CD8-positive, alpha-beta memory T cell (primary cell): ENCODE measurements around the gene HBS1L. TPM values are rescaled to one million over a fixed set of nuclear protein-coding genes. Genes with fewer than 3 reads are reported as not detected.

Source experiments
- CTCF ChIA-PET: fragments of 350-600 bp; sonication (Branson Sonifier 250); formaldehyde crosslinking; loops from one replicate; lab custom pipeline; 2021; ENCODE audit warnings: antibody characterized with exemption; lab: Charles Lee
- POLR2A ChIA-PET: fragments of 350-600 bp; sonication (Branson Sonifier 250); formaldehyde crosslinking; loops from one replicate; lab custom pipeline; 2021; ENCODE audit warnings: antibody characterized with exemption; lab: Charles Lee
- DNase-seq, 5 donors: peaks; one replicate each; pipeline versions ENCODE4 v3.0.0 to v3.0.0-alpha.2; 2020 to 2022; ENCODE audit warnings: mixed read lengths in 1 of 5
- H3K27ac ChIP-seq: one replicate; pipeline ENCODE4 v1.7.0; 2013; ENCODE audit warnings: low read depth, mild to moderate bottlenecking, low read length, moderate library complexity
- H3K27me3 ChIP-seq: 2 replicates; pipeline ENCODE4 v1.7.0; 2013; ENCODE audit warnings: low read length, mild to moderate bottlenecking; ENCODE audit not compliant: insufficient read depth, poor library complexity, severe bottlenecking
- H3K36me3 ChIP-seq: 2 replicates; pipeline ENCODE4 v1.7.0; 2013; ENCODE audit warnings: mild to moderate bottlenecking, low read length, moderate library complexity; ENCODE audit not compliant: insufficient read depth
- H3K4me1 ChIP-seq: 2 replicates; pipeline ENCODE4 v1.7.0; 2013; ENCODE audit warnings: mild to moderate bottlenecking, low read length, moderate library complexity; ENCODE audit not compliant: insufficient read depth
- H3K4me3 ChIP-seq: 2 replicates; pipeline ENCODE4 v1.7.0; 2013; ENCODE audit warnings: mild to moderate bottlenecking, low read length
- H3K9me3 ChIP-seq: 2 replicates; pipeline ENCODE4 v1.7.0; 2013; ENCODE audit warnings: mild to moderate bottlenecking, low read length
- H3K27ac Mint-ChIP-seq, 8 donors: one replicate each; pipeline ENCODE4 v1.8.0; 2020 to 2021; ENCODE audit warnings: mixed read lengths in 8 of 8, mild to moderate bottlenecking in 6 of 8, inconsistent platforms in 3 of 8, moderate library complexity in 3 of 8
- H3K27me3 Mint-ChIP-seq, 2 donors: one replicate each; pipeline ENCODE4 v1.8.0; 2020 to 2021; ENCODE audit warnings: mixed read lengths in 2 of 2, mild to moderate bottlenecking in 1 of 2, moderate library complexity in 1 of 2
- H3K36me3 Mint-ChIP-seq, 3 donors: one replicate each; pipeline ENCODE4 v1.8.0; 2020 to 2021; ENCODE audit warnings: mixed read lengths in 3 of 3, inconsistent platforms in 1 of 3, mild to moderate bottlenecking in 1 of 3
- H3K4me1 Mint-ChIP-seq, 3 donors: one replicate each; pipeline ENCODE4 v1.8.0; 2020 to 2021; ENCODE audit warnings: mixed read lengths in 3 of 3, inconsistent platforms in 1 of 3, mild to moderate bottlenecking in 1 of 3
- H3K4me3 Mint-ChIP-seq, 7 donors: one replicate each; pipeline ENCODE4 v1.8.0; 2020 to 2021; ENCODE audit warnings: mixed read lengths in 7 of 7, mild to moderate bottlenecking in 6 of 7, moderate library complexity in 4 of 7, inconsistent platforms in 2 of 7
- H3K9me3 Mint-ChIP-seq, 5 donors: one replicate each; pipeline ENCODE4 v1.8.0; 2020 to 2022; ENCODE audit warnings: mixed read lengths in 5 of 5, mild to moderate bottlenecking in 3 of 5, moderate library complexity in 2 of 5, inconsistent platforms in 1 of 5
- polyA plus RNA-seq: library from polyadenylated mRNA; unstranded; fragments of 300-500 nt; fragmentation: Illumina TruSeq; gene quantifications from one replicate; pipeline ENCODE4 v1.2.3, GENCODE V29; 2021
- total RNA-seq, 2 experiments: library from RNA; stranded (reverse); gene quantifications; one replicate each; pipeline ENCODE4 v1.2.3, GENCODE V29; 2021

The HBS1L gene
- total and polyA plus RNA-seq, 3 experiments from 2014 or later = 45.6 to 147 (median 145) TPM

- H3K36me3 ChIP-seq = no peaks in the 10 kb centered on the region
- peaks cover 0 to 2% of the 10 kb centered on the region in 2 donors for H3K27me3 Mint-ChIP-seq
Measured at GRCh38 chr6:134943522-134944111, 111.0 kb downstream of the HBS1L start.

GRCh38 chr6:134938896-134939295, 115.7 kb downstream of the HBS1L start:
- Mint-ChIP-seq H3K9me3 (no peaks in the 10 kb centered on the region), H3K27ac (no peak overlapping the region), H3K27me3 (no peaks in the 10 kb centered on the region), H3K4me1 (peaks cover 0 to 3% (median 2%) of the 10 kb centered on the region in 3 donors), H3K36me3 (peaks cover 0 to 6% (median 0%) of the 10 kb centered on the region in 3 donors), H3K4me3 (no peak overlapping the region)
- no peaks in the 10 kb centered on the region for H3K9me3 ChIP-seq
- no peaks in the 10 kb centered on the region for H3K36me3 ChIP-seq
- no peak overlapping the region for H3K4me3 ChIP-seq
- POLR2A ChIA-PET = no interaction called here
- no peaks in the 10 kb centered on the region for H3K27me3 ChIP-seq
- CTCF ChIA-PET = interaction anchor here (1.1 to 4.2 kb wide), 4 partner anchors 10 to 816 kb away, joined by 3 to 29 read pairs (median 7); partner anchors contain the start of gene ALDH8A1
- peaks cover 5% of the 10 kb centered on the region for H3K4me1 ChIP-seq
- peak in 2 of 5 donors; percentile 6 to 18 for DNase-seq
- no peak overlapping the region for H3K27ac ChIP-seq

More at GRCh38 chr6:134943522-134944111, 111.0 kb downstream of the HBS1L start:
- peaks cover 0 to 3% (median 2%) of the 10 kb centered on the region in 3 donors for H3K4me1 Mint-ChIP-seq
- Histone ChIP-seq H3K4me3 (no peak overlapping the region), H3K27me3 (no peaks in the 10 kb centered on the region), H3K27ac (no peak overlapping the region), H3K9me3 (no peaks in the 10 kb centered on the region), H3K4me1 (peaks cover 5% of the 10 kb centered on the region)
- no peak overlapping the region for H3K27ac Mint-ChIP-seq
- CTCF ChIA-PET = no interaction called here
- no peak overlapping the region for H3K4me3 Mint-ChIP-seq
- H3K9me3 Mint-ChIP-seq = no peaks in the 10 kb centered on the region
- POLR2A ChIA-PET = no interaction called here
- DNase-seq = no peak
- H3K36me3 Mint-ChIP-seq = peaks cover 0 to 2% (median 0%) of the 10 kb centered on the region in 3 donors

GRCh38 chr6:134937426-134937825, 117.2 kb downstream of the HBS1L start:
- CTCF ChIA-PET = interaction anchor here (0.8 kb wide), 1 partner anchor 764 kb away, joined by 3 read pairs; no protein-coding TSS in a partner anchor
- Histone ChIP-seq H3K4me1 (peaks cover 5% of the 10 kb centered on the region), H3K27ac (no peak overlapping the region), H3K9me3 (no peaks in the 10 kb centered on the region), H3K27me3 (no peaks in the 10 kb centered on the region), H3K4me3 (no peak overlapping the region), H3K36me3 (no peaks in the 10 kb centered on the region)
- H3K36me3 Mint-ChIP-seq = peaks cover 0 to 7% (median 0%) of the 10 kb centered on the region in 3 donors
- no peaks in the 10 kb centered on the region for H3K9me3 Mint-ChIP-seq
- no peak overlapping the region for H3K4me3 Mint-ChIP-seq
- peaks cover 0 to 2% of the 10 kb centered on the region in 2 donors for H3K27me3 Mint-ChIP-seq
- POLR2A ChIA-PET = no interaction called here
- peaks cover 0 to 3% (median 2%) of the 10 kb centered on the region in 3 donors for H3K4me1 Mint-ChIP-seq
- DNase-seq = no peak
- peak overlapping the region in 2 of 8 donors; percentile 46 to 90 for H3K27ac Mint-ChIP-seq

- Mint-ChIP-seq H3K27ac (peak overlapping the region in 1 of 8 donors; percentile 46), H3K27me3 (peaks cover 0 to 2% of the 10 kb centered on the region in 2 donors), H3K4me3 (no peak overlapping the region), H3K9me3 (no peaks in the 10 kb centered on the region), H3K4me1 (peaks cover 0 to 3% (median 2%) of the 10 kb centered on the region in 3 donors), H3K36me3 (peaks cover 0 to 10% (median 0%) of the 10 kb centered on the region in 3 donors)
- no peak for DNase-seq
- Histone ChIP-seq H3K4me1 (peaks cover 5% of the 10 kb centered on the region), H3K27ac (no peak overlapping the region), H3K36me3 (no peaks in the 10 kb centered on the region), H3K27me3 (no peaks in the 10 kb centered on the region), H3K9me3 (no peaks in the 10 kb centered on the region), H3K4me3 (no peak overlapping the region)
- CTCF ChIA-PET = interaction anchor here (0.8 kb wide), 1 partner anchor 763 kb away, joined by 3 read pairs; no protein-coding TSS in a partner anchor
- POLR2A ChIA-PET = no interaction called here
Measured at GRCh38 chr6:134936931-134937330, 117.7 kb downstream of the HBS1L start.

- Mint-ChIP-seq H3K9me3 (no peaks in the 10 kb centered on the region), H3K4me3 (no peak overlapping the region), H3K4me1 (peaks cover 0 to 3% (median 2%) of the 10 kb centered on the region in 3 donors), H3K36me3 (peaks cover 0 to 12% (median 0%) of the 10 kb centered on the region in 3 donors), H3K27me3 (peaks cover 0 to 2% of the 10 kb centered on the region in 2 donors), H3K27ac (peak overlapping the region in 1 of 8 donors; percentile 89)
- no peaks in the 10 kb centered on the region for H3K36me3 ChIP-seq
- H3K4me3 ChIP-seq = no peak overlapping the region
- no peaks in the 10 kb centered on the region for H3K9me3 ChIP-seq
- peaks cover 5% of the 10 kb centered on the region for H3K4me1 ChIP-seq
- no peak for DNase-seq
- ChIA-PET CTCF (interaction anchor here (0.9 kb wide), 1 partner anchor 813 kb away, joined by 3 read pairs; no protein-coding TSS in a partner anchor), POLR2A (no interaction called here)
- no peaks in the 10 kb centered on the region for H3K27me3 ChIP-seq
- H3K27ac ChIP-seq = no peak overlapping the region
Measured at GRCh38 chr6:134936476-134936875, 118.1 kb downstream of the HBS1L start.

GRCh38 chr6:134934793-134935485, 119.7 kb downstream of the HBS1L start:
- Histone ChIP-seq H3K36me3 (no peaks in the 10 kb centered on the region), H3K4me1 (peaks cover 5% of the 10 kb centered on the region), H3K27ac (no peak overlapping the region), H3K9me3 (no peaks in the 10 kb centered on the region), H3K27me3 (no peaks in the 10 kb centered on the region), H3K4me3 (no peak overlapping the region)
- POLR2A ChIA-PET = no interaction called here
- Mint-ChIP-seq H3K4me3 (no peak overlapping the region), H3K9me3 (no peaks in the 10 kb centered on the region), H3K27ac (no peak overlapping the region), H3K36me3 (peaks cover 0 to 14% (median 0%) of the 10 kb centered on the region in 3 donors), H3K4me1 (peaks cover 0 to 3% (median 2%) of the 10 kb centered on the region in 3 donors), H3K27me3 (peaks cover 0 to 2% of the 10 kb centered on the region in 2 donors)
- CTCF ChIA-PET = no interaction called here
- DNase-seq = no peak

GRCh38 chr6:134932535-134933470, 121.8 kb downstream of the HBS1L start:
- H3K27ac ChIP-seq = no peak overlapping the region
- POLR2A ChIA-PET = no interaction called here
- no peaks in the 10 kb centered on the region for H3K4me1 ChIP-seq

More at GRCh38 chr6:134932535-134933470, 121.8 kb downstream of the HBS1L start:
- H3K36me3 Mint-ChIP-seq = peaks cover 0 to 17% (median 3%) of the 10 kb centered on the region in 3 donors
- Histone ChIP-seq H3K9me3 (no peaks in the 10 kb centered on the region), H3K4me3 (no peak overlapping the region), H3K27me3 (no peaks in the 10 kb centered on the region), H3K36me3 (no peaks in the 10 kb centered on the region)
- H3K27me3 Mint-ChIP-seq = peaks cover 0 to 2% of the 10 kb centered on the region in 2 donors
- CTCF ChIA-PET = interaction anchor here (0.6 to 1.6 kb wide), 4 partner anchors 8 to 1728 kb away, joined by 3 to 11 read pairs (median 3); no protein-coding TSS in a partner anchor
- H3K27ac Mint-ChIP-seq = no peak overlapping the region
- no peak for DNase-seq
- no peaks in the 10 kb centered on the region for H3K4me1 Mint-ChIP-seq
- no peaks in the 10 kb centered on the region for H3K9me3 Mint-ChIP-seq
- no peak overlapping the region for H3K4me3 Mint-ChIP-seq
